Hematopoietic multipotent progenitor cell treated with erythropoietin and hydrocortisone succinate and interleukin-3 and kit ligand, for 4 days (in vitro differentiated cells): Measurements from ENCODE around the gene FFAR1.

Experiments used
- DNase-seq: peaks from one replicate; pipeline ENCODE4 v3.0.0-alpha.2; 2015

FFAR1 gene

DNA sequence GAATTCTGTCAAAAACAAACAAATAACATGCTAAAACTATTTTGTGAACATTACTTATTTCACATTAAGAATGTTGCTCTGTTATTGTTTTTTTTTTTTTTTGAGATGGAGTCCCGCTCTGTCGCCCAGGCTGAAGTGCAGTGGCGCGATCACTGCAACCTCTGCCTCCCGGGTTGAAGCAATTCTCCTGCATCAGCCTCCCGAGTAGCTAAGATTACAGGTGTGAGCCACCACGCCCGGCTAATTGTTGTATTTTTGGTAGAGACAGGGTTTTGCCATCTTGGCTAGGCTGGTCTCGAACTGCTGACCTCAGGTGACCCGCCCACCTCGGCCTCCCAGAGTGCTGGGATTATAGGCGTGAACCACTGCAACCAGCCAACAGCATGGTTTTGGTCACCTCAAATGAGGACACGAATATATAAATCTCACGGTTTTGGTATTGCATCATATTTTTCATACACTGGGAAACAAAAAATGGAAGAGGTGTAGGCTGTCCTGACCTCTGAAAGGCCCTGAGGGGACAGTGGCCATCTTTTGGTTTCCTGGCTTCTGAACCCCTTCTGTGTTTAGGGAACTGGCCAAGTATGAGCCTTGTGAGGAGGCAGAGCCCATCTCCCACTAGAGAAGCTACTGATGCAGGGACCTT, 48.7 kb downstream of the FFAR1 start:
- DNase-seq, result no peak

DNA sequence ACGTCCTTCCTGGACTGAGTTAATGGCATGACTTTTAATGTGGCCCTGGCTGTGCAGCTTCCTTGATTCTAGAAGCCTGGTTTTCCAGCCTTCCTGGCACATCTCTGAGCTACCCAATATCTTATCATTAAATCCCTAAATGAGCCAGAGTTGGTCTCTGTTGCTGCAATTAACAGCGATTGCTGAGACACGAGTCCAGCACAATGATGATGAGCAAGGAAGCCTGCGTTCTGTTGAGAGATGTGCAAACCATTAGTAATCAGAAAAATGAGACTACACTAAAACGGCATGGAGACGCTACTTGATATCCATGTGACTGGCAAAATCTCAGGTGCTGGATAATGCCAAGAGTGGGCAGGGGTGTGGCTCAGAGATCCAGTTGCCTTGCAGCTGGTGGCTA, 49.4 kb downstream of the FFAR1 start:
- DNase-seq, result no peak
